DOHH2 (cell line): ENCODE results near the gene LIPA.

Experiments used
- H3F3A ChIP-seq: fragments of 200-600 bp; sonication (generic), shearing (Covaris generic); 2 replicates; pipeline ENCODE4 v1.6.0; 2016; ENCODE audit warnings: antibody characterized with exemption, mild to moderate bottlenecking; ENCODE audit not compliant: control insufficient read depth, insufficient read depth
- H3K27ac ChIP-seq: fragments of 200-600 bp; sonication (generic); 2 replicates; pipeline ENCODE4 v1.5.1; 2014; ENCODE audit warnings: low read depth, mild to moderate bottlenecking, low read length, moderate library complexity
- H3K27me3 ChIP-seq: fragments of 200-600 bp; sonication (generic); 2 replicates; pipeline ENCODE4 v1.6.1; 2014; ENCODE audit warnings: mild to moderate bottlenecking, low read length, mixed read lengths; ENCODE audit not compliant: control insufficient read depth
- H3K36me3 ChIP-seq: fragments of 200-600 bp; sonication (generic); 2 replicates; pipeline ENCODE4 v1.6.1; 2014; ENCODE audit warnings: mild to moderate bottlenecking, low read length, moderate library complexity, mixed read lengths; ENCODE audit not compliant: control insufficient read depth
- H3K4me1 ChIP-seq: fragments of 200-600 bp; sonication (generic); 2 replicates; pipeline ENCODE4 v1.6.1; 2014; ENCODE audit warnings: mild to moderate bottlenecking, low read length, mixed read lengths; ENCODE audit not compliant: control insufficient read depth
- H3K4me2 ChIP-seq: fragments of 200-600 bp; sonication (generic); 2 replicates; pipeline ENCODE4 v1.6.0; 2014; ENCODE audit warnings: mild to moderate bottlenecking, low read length, moderate library complexity
- H3K4me3 ChIP-seq: fragments of 200-600 bp; sonication (generic); 2 replicates; pipeline ENCODE4 v1.5.1; 2014; ENCODE audit warnings: mild to moderate bottlenecking, low read length, mixed read lengths
- H3K79me2 ChIP-seq: fragments of 200-600 bp; sonication (generic); 2 replicates; pipeline ENCODE4 v1.6.1; 2014; ENCODE audit warnings: mild to moderate bottlenecking, low read length, mixed read lengths; ENCODE audit not compliant: control insufficient read depth
- H3K9me2 ChIP-seq: fragments of 200-600 bp; sonication (generic); replicated peaks from 2 replicates; pipeline ENCODE4 v1.6.1; 2014; ENCODE audit warnings: mild to moderate bottlenecking, low read length, mixed read lengths; ENCODE audit not compliant: control insufficient read depth
- H3K9me3 ChIP-seq: fragments of 200-600 bp; sonication (generic); 2 replicates; pipeline ENCODE4 v1.6.1; 2014; ENCODE audit warnings: antibody characterized with exemption, low read length, mixed read lengths; ENCODE audit not compliant: control insufficient read depth, insufficient read depth
- H4K20me1 ChIP-seq: fragments of 200-600 bp; sonication (generic); 2 replicates; pipeline ENCODE4 v1.6.0; 2014; ENCODE audit warnings: low read depth, mild to moderate bottlenecking, antibody characterized with exemption, low read length, moderate library complexity; ENCODE audit not compliant: control insufficient read depth, insufficient read depth
- EZH2phosphoT487 ChIP-seq: fragments of 200-600 bp; sonication (generic); IDR thresholded peaks from 2 replicates; pipeline ENCODE4 v1.6.1; 2017; ENCODE audit warnings: borderline replicate concordance, mild to moderate bottlenecking, antibody characterized with exemption, low read length, moderate library complexity, mixed read lengths
- TF ChIP-seq, protein P1 (sequence below): fragments of 200-600 bp; sonication (generic); IDR thresholded peaks from one replicate; pipeline ENCODE4 v1.5.1; 2014; ENCODE audit warnings: antibody characterized with exemption, mild to moderate bottlenecking, low read depth, low read length; ENCODE audit not compliant: poor library complexity, severe bottlenecking

The LIPA gene

DNA sequence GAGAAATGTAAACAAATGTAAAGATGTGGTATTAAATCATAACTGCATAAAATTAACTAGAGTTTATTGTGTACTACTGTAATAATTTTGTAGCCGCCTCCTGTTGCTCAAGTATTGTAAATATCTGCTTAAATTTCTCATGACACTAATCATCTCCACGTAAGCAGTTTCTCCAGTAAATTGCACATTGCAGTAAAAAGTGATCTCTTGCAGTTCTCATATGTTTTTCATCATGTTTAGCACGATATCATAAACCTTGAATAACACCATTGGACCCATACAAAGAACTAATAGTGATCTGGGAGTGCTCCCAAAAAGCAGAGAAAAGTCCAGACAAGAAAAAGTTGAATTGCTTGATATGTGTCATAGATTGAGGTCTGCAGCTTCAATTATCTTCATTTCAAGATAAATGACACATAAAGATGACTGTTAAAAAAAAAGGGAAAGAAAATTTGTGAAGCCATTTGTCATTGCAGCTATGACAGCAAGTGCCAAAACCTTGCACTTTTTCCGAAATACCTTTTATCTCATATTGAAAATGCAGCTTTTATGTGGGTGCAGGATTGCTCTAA, 15.3 kb downstream of the LIPA start:
- no peaks in the 10 kb centered on the region for H3K9me2 ChIP-seq
- no peaks in the 10 kb centered on the region for H3K4me1 ChIP-seq
- no peak overlapping the region for H3K4me2 ChIP-seq
- H3K27me3 ChIP-seq = no peaks in the 10 kb centered on the region
- H4K20me1 ChIP-seq = no peaks in the 10 kb centered on the region
- H3K4me3 ChIP-seq = no peak overlapping the region
- H3K79me2 ChIP-seq = no peaks in the 10 kb centered on the region
- peaks cover 3% of the 10 kb centered on the region; the same call in 1 of the 2 replicates for H3K36me3 ChIP-seq
- no peaks in the 10 kb centered on the region for H3K9me3 ChIP-seq
- H3F3A ChIP-seq = no peaks in the 10 kb centered on the region
- no peak overlapping the region for H3K27ac ChIP-seq
- TF ChIP-seq, protein P1, sequence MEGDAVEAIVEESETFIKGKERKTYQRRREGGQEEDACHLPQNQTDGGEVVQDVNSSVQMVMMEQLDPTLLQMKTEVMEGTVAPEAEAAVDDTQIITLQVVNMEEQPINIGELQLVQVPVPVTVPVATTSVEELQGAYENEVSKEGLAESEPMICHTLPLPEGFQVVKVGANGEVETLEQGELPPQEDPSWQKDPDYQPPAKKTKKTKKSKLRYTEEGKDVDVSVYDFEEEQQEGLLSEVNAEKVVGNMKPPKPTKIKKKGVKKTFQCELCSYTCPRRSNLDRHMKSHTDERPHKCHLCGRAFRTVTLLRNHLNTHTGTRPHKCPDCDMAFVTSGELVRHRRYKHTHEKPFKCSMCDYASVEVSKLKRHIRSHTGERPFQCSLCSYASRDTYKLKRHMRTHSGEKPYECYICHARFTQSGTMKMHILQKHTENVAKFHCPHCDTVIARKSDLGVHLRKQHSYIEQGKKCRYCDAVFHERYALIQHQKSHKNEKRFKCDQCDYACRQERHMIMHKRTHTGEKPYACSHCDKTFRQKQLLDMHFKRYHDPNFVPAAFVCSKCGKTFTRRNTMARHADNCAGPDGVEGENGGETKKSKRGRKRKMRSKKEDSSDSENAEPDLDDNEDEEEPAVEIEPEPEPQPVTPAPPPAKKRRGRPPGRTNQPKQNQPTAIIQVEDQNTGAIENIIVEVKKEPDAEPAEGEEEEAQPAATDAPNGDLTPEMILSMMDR = no peak
- no peak for TF ChIP-seq EZH2phosphoT487

DNA sequence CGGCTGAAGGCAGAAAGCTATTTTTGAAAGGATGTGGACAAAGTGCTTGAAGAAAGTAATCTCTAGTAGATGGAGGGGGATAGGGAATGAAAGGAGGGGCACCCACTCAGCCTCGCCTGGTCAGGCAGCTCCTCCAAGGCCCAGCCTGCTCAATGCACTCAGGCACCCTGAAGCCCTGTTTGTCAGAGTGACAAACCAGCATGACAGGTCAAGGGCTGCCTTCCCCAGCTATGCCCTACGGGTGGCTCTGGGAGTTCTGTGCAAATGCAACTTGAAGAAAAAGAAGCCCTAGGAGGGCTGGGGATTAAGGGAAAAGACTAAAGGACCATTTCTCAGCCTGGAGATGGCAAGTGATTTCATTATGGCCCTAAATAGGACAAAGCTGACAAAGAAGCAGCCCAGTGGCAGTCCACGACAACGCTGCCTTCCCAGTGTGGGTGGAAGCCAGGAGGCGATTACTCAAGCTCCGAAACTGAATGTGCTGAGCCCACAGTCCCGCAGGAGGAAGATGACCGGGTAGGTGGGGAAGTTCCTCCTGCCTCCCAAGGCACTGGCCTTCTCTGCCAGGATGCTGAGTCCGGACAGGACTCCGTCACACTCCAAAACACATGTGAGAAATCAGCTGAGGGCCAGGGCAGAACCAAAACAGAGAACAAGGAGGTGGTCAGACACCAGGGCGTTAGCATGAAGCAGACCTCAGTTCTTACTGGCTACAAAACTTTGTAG, 16.3 kb downstream of the LIPA start:
- H3K9me2 ChIP-seq = no peaks in the 10 kb centered on the region
- peaks cover 3% of the 10 kb centered on the region; the same call in 1 of the 2 replicates for H3K36me3 ChIP-seq
- no peak overlapping the region for H3K4me2 ChIP-seq
- TF ChIP-seq EZH2phosphoT487 = no peak
- TF ChIP-seq, protein P1 = no peak
- H4K20me1 ChIP-seq = no peaks in the 10 kb centered on the region
- no peaks in the 10 kb centered on the region for H3F3A ChIP-seq
- H3K4me1 ChIP-seq = no peaks in the 10 kb centered on the region
- no peak overlapping the region for H3K27ac ChIP-seq
- H3K27me3 ChIP-seq = no peaks in the 10 kb centered on the region
- no peaks in the 10 kb centered on the region for H3K9me3 ChIP-seq
- H3K79me2 ChIP-seq = no peaks in the 10 kb centered on the region
- no peak overlapping the region for H3K4me3 ChIP-seq

DNA sequence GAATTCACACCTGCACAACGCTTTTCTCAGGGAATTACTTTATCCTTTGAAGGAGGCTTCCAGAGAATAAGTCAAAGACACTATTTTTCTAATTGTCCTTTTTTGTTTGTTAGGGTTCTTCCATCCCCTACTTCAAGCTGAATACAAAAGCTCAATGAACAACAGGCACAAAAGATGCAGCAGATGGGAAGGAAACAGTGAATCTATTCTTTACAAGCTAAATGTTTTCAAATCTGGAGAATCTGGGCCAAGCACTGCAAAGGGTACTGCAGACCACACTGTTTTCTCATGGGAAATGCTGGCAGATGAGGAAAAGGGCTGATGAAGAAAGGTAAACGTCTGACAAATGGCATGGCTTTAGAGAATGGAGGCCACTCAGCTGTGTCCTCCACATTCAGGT, 18.5 kb downstream of the LIPA start:
- no peak overlapping the region for H3K4me3 ChIP-seq
- H3K27ac ChIP-seq = no peak overlapping the region
- H3K9me3 ChIP-seq = no peaks in the 10 kb centered on the region
- TF ChIP-seq, protein P1 = no peak
- TF ChIP-seq EZH2phosphoT487 = no peak
- H3K4me2 ChIP-seq = no peak overlapping the region
- no peaks in the 10 kb centered on the region for H3K4me1 ChIP-seq
- no peaks in the 10 kb centered on the region for H3K79me2 ChIP-seq
- H3K9me2 ChIP-seq = no peaks in the 10 kb centered on the region
- H4K20me1 ChIP-seq = no peaks in the 10 kb centered on the region
- H3K36me3 ChIP-seq = no peaks in the 10 kb centered on the region
- no peaks in the 10 kb centered on the region for H3K27me3 ChIP-seq
- H3F3A ChIP-seq = no peaks in the 10 kb centered on the region
